GM19328 (cell line): Measurements from ENCODE around the gene PLA2G15.

ENCODE experiments used
- ATAC-seq: cut with Tn5 transposase; IDR thresholded peaks from one replicate; pipeline ENCODE4 v1.9.1; 2021; ENCODE audit warnings: mild to moderate bottlenecking, moderate library complexity; ENCODE audit not compliant: unreplicated experiment

Gene PLA2G15

DNA sequence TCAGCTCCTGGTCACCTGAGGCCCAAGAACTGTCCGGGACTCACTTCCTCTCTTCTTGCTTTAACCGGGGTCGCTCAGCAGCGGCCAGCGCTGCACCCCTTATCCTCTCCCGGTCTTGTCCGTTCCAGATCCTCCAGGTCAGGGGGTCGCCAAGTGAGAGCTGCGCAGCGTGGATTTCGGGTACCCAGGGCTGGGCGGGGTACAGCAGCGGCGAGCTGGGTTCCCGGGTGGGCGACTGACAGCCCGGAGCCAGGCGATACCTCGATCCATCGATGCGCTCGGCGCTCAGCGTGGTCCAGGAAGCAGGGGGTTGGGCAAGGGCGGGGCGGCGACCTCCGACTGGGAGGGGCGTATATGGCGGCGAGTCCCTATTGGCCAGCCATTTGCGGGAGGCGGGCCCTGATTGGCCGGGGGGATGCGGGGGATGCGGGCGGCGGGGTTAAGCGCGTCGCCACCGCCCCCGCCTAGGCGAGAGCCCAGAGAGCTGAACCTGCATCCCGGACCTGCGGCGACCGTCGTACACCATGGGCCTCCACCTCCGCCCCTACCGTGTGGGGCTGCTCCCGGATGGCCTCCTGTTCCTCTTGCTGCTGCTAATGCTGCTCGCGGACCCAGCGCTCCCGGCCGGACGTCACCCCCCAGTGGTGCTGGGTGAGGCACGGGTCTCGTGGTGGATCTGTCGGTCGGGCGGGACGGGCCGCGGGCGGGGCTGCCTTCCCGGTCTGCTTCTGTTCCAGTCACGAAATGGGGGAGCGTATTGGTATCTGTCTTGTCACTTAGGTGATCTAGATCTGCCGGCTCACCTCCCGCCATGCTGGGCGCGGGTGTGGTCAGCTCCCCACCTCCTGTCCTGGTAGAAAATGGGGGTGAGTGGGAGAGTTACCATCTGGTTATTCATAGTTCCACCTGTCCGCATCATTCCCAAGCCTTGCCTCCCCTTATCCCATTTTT, at the start of gene PLA2G15:
Gene PLA2G15 (plus strand): TSS at position 471 of the 951 bp plus-strand sequence. CDS start 54 bp downstream, at position 525.
- ATAC-seq = peak; percentile 90

DNA sequence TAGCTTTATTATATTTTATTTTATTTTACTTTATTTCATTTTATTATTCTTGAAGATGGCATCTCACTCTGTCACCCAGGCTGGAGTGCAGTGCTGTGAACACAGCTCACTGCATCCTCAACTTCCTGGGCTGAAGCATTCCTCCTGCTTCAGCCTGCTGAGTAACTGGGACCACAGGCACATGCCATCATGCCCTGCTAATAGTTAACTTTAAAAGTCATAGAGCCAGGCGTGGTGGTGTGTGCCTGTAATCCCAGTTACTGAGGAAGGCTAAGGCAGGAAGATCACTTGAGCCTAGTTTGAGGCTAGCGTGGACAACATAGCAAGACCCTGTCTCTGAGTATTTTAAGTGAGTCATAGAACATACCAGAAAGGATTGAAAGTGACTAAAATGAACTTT, 47.9 kb upstream of the PLA2G15 start:
- ATAC-seq = no peak

- no peak for ATAC-seq
These were observed 44.9 kb upstream of the PLA2G15 start for GRCh38 chr16:68200088-68200783.

DNA sequence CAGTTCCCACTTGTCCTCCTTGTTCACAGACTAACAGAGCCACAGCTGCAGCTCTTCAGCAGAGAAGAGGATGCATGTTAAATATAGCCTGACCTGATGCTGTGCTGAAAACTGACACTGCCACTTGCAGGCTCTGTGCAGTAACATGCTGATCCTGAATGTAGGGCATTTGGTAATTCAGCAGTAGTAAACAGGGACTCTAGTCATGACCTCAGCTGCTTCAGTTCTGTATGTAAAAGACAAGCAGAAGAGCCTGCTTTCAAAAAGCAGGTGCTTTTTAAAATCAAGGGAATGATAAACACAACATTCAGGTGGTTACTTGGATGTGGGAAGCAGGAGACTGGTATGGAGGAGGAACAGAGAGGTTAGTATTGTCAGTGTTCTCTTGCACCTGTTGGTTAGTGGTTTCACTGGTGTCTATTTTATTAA, 43.1 kb upstream of the PLA2G15 start:
- ATAC-seq = no peak

GRCh38 chr16:68206245-68206644, 38.9 kb upstream of the PLA2G15 start:
- ATAC-seq = no peak

GRCh38 chr16:68214726-68215125, 30.4 kb upstream of the PLA2G15 start:
- no peak for ATAC-seq

DNA sequence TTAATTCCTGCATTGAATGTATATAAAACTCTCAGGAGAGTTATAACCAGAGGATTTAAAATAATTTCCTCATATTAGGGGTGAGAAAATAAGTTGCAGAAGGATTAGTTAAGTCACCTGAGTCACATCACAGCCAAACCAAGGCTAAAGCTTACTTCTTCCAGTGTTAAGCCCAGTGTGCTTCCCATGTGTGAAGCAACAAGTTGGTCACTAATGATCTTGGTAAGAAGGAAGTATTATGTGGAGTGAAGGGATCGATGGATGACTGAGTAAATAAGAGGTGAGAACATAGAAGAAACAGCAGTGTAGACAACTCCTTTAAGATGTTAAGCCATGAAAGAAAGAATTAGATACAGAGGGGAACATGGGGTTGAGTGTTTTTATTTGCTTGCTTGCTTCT, 29.9 kb upstream of the PLA2G15 start:
- no peak for ATAC-seq

DNA sequence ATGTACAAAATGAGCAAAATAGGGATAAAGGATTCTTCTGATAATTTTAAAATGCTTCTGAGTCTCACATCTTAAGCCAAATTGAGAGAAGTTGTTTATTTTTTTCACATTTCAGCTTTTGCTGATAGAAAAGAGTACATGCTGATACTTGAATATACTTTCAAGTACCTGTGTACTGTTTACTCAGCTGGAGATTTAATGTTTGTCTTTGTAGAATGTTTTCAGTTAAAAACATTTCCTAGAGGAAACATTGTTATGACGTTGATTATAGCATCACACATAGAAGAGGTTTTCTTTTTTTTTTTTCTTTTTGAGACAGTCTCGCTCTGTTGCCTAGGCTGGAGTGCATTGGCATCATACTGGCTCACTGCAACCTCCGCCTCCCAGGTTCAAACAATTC, 28.9 kb upstream of the PLA2G15 start:
- no peak for ATAC-seq

DNA sequence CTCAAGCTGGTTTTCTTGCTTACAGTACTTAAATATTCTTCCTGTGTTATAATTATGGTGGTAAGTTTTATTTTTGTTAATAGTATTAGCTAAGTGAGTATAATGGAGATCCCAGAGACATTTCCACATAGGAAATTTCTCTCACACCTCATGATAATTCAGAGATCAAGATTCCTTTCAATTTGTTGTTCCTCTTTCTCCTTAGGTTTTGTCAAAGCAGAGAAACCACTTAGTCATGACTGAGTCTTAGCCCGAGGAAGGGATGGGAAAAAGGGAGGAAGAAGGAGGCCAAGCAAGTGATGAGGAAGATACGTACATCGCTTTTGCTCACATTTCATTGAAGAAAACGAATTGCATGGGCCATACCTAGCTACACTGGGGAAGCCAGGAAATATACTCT, 27.7 kb upstream of the PLA2G15 start:
- no peak for ATAC-seq

DNA sequence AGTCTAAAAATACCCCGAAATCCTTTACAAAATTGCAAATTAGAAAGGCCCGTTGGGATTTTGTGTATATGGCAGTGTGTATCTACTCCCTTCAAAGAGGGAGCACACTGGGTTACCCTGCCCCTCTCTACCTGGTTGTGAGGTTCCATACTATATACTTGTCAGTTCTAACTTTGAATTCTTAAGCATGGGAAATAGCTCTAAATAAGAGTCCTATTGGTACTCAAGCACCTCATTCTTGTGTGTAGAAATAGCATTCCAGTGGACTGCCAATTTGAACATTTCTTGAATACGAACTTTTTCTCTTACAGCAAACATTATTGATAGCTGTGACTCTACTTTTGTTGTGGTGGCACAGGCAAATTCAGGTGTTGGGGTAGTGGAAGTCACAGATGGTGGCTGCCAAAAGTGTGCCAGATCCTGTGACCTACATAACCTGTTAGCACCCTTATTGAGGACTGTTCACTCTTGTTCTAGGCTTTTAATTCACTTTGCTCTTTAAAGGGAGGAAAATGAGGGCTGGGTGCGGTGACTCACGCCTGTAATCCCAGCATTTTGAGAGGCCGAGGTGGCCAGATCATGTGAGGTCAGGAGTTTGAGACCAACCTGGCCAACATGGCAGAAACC, 25.3 kb upstream of the PLA2G15 start:
- no peak for ATAC-seq

- no peak for ATAC-seq
These were observed 22.1 kb upstream of the PLA2G15 start for GRCh38 chr16:68223072-68223471.

- ATAC-seq = no peak
These were observed 19.1 kb upstream of the PLA2G15 start for GRCh38 chr16:68226116-68226515.

DNA sequence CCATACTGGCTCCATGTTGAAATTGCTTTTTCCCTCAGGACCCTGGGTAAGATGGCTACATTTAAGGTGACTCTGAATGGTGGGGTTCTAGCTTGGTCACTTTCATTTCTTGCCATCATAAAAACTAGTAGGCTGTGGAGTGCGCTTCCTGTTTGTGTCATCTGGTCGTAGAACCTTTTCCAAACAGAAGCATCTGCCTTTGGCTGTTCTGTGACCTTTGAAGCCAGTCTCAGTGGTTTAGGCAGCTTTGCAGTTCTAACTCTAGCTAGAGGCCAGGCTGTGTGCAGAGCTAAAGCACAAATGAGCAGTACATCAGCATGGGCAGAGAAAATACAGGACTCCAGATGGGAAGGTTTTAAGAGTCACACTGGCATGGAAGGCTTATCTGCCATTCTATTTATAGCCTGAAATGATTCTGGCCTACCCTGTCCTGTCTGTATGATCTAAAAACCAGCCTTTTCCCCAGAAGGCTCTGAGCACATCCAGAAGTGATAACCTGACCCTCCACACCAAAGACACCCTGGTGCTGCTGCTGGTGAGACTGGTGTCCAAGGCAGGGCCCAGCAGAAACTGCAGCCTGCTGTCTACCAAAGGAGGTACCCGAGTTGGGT, 17.9 kb upstream of the PLA2G15 start:
- no peak for ATAC-seq

GRCh38 chr16:68227850-68228553, 17.2 kb upstream of the PLA2G15 start:
- no peak for ATAC-seq

DNA sequence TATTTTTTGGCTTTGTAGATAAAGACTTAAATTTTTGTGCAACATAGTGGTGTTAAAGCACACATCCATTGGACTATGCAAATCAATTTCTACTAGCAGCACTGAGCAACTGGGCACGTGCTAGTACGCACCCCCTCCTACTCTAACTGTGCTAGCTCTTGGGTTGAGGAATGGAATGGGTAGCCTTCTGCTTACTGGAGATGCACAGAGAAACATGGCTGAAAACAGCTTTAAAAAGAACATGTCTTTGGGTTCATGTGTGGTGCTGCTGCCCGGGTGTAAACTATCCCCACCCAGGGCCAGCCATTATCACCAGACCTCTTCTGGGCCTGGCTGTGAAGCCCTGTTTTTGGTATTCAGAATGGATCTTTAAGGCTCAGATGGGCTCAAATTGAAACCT, 16.5 kb upstream of the PLA2G15 start:
- ATAC-seq = no peak

DNA sequence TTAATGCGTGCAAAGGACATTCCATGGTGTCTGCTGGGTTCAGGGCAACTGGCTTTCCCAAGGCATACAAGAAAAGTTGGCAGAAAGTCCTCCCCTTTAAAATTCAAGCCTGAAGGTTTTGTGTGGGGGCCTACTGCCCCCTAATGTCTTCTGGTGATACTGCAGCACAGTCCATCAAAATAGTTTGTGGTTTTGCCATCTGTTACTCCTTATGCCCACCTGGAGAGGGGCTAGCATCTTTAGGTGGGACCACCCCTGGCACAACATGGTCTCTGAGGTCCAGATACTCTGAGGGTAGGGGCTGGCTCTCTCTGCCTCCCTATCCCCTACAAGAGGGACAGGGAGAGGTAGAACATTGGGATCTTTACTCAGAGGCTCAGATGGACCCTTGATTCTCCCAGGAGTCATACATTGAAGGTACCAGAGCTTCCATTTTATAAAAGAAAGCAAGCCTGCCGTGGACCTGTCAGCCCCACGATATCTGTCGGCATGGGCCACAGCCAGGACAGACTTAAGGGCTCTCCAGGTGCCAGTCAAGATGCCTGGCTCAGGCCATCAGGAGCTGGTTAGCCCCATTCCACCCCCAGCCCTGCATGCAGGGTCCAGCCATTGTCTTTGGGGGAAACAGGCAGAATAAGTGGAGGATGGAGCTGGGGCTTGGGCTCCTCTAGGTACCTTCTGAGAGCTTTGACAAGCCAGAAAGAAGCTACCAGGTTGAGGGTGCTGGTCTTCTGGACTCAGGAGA, 15.6 kb upstream of the PLA2G15 start:
- no peak for ATAC-seq

GRCh38 chr16:68230176-68230571, 15.0 kb upstream of the PLA2G15 start:
- ATAC-seq = no peak

DNA sequence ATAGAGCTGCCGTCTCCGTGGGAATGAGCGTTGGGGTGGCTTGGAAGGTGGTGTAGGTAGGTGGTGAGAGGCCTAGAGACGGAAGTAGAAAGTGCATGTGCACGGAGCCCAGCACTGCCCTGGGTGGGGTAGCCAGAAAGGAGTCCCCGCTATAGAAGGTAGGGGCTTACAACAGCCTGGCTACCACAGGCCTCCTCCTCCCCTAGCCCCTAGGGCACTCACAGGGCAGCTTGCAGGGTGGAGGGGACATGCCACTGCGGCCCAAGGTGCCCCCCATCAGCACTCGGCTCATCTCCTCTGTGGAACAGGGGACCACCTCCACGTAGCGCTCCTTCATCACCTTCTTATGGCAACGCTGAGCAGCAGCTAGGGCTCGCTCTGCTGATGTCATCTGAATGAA, 14.2 kb upstream of the PLA2G15 start:
- no peak for ATAC-seq

DNA sequence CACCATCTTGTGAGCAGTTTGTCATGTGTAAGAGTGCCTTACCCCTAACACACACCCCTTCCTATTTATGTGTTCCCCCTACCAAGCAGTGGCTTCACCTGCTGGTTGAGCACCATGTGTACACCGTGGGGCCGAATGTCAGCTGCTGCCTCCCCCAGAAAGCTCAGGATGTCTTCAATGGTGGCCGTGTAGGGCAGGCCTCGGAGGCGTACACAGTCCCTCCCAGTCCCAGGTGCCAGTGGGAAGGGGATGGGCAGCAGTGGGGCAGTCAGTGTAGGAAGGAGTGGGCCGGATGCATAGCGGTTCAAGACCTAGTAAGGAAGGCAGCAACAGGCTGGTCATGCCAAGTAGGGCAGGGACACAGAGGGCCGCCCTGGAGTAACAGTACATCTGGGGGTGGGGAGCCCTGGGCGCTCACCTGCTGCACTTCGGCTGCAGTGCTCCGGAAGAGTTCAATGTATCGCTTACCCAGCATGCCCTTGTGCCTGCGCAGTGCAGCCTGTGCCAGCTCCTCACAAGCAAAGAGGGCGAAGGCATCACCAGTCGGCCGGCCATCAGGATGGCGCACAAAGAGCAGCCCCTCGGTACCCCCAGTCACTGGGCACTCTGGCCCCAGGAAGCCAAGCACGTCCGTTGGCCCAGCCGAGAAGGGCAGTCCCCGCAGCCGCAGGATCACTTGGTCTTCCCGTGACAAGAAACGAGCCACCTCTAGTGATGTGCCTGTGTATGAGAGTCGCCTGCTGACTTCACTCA, 13.6 kb upstream of the PLA2G15 start:
- ATAC-seq = no peak
